ENCODE measurements around the gene LHPP. TPM values are rescaled to one million over a fixed set of nuclear protein-coding genes. Genes with fewer than 3 reads are reported as not detected.

The LHPP gene
- total RNA-seq, 2 experiments from 2014 or later = 15.3 to 19.6 TPM

DNA sequence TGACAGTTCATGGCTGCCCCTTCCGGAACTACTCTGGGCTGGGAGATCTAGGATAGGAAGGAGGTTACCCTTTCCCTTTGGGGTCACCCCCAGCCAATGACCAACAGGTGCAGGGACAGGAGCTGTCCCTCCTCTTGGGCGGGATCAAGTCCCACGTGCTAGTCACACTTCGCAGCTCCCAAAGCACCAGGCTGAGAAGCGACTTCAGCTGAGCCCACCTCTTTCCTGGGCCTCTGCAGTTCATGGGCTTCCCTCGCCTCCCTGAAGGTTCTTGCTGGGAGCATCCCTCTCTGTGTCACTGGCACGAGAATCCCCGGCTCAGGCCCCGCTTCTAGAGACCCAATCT, 167.0 kb downstream of the LHPP start:
- Histone ChIP-seq H3K27me3 (ENCODE audit: control insufficient read depth in 1 of 2, insufficient read depth in 2 of 2, low read length in 2 of 2) (no peaks in the 10 kb centered on the region), H3K4me1 (ENCODE audit: insufficient read depth, low read length) (peaks cover 89% of the 10 kb centered on the region), H3K27ac (ENCODE audit: low read depth in 1 of 2, low read length in 2 of 2) (peak overlapping the region in 1 of 2 donors; percentile 68), H3K9me3 (ENCODE audit: control insufficient read depth in 1 of 2, insufficient read depth in 1 of 2, low read length in 2 of 2) (no peaks in the 10 kb centered on the region), H3K36me3 (ENCODE audit: insufficient read depth, low read length) (peaks cover 18% of the 10 kb centered on the region), H3K4me3 (ENCODE audit: low read length) (no peak overlapping the region)
- Mint-ChIP-seq H3K4me1 (ENCODE audit: low read depth) (peaks cover 62% of the 10 kb centered on the region), H3K27me3 (no peaks in the 10 kb centered on the region), H3K4me3 (no peak overlapping the region), H3K36me3 (ENCODE audit: low read depth) (peaks cover 13% of the 10 kb centered on the region), H3K9me3 (peaks cover 2% of the 10 kb centered on the region), H3K27ac (peak overlapping the region; percentile 92)
- intact Hi-C loops (cut with DNase I, micrococcal nuclease) = loop anchor here in 1 of 2 experiments (5.0 kb wide), 1 partner anchor 91 kb away; no protein-coding TSS in a partner anchor
- DNase-seq = no peak
- TF ChIP-seq, protein P1, sequence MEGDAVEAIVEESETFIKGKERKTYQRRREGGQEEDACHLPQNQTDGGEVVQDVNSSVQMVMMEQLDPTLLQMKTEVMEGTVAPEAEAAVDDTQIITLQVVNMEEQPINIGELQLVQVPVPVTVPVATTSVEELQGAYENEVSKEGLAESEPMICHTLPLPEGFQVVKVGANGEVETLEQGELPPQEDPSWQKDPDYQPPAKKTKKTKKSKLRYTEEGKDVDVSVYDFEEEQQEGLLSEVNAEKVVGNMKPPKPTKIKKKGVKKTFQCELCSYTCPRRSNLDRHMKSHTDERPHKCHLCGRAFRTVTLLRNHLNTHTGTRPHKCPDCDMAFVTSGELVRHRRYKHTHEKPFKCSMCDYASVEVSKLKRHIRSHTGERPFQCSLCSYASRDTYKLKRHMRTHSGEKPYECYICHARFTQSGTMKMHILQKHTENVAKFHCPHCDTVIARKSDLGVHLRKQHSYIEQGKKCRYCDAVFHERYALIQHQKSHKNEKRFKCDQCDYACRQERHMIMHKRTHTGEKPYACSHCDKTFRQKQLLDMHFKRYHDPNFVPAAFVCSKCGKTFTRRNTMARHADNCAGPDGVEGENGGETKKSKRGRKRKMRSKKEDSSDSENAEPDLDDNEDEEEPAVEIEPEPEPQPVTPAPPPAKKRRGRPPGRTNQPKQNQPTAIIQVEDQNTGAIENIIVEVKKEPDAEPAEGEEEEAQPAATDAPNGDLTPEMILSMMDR (IDR thresholded peaks at IDR 0.05) = no peak
- CTCF ChIA-PET = interaction anchor here (2.2 kb wide), 1 partner anchor 113 kb away, joined by 20 read pairs; no protein-coding TSS in a partner anchor
- ATAC-seq (ENCODE audit: poor library complexity) = no peak
- POLR2A ChIA-PET = interaction anchor here (1.0 to 2.5 kb wide), 4 partner anchors 8 to 90 kb away, joined by 3 to 13 read pairs (median 4); no protein-coding TSS in a partner anchor

DNA sequence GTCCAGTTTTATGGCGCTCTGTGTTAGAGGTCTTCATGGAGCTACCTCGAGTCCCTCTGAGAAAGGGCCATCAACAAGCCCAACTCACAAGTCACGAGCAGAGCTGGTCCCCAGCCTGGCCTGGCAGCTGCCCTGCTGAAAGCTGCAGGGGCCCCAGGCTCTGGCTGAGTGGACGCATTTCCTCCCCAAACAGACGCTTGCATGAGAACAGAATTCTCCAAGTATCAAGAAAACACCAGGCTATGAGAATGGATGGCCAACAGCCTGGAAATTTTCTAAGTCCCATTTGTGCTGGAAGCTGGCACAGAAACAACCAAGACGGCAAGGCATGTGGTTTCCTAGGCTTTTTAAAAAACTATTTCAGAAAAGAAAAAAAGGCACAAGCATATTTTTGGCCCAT, 167.8 kb downstream of the LHPP start:
- H3K27ac ChIP-seq (ENCODE audit: low read depth in 1 of 2, low read length in 2 of 2) = no peak overlapping the region
- Mint-ChIP-seq H3K4me1 (ENCODE audit: low read depth) (peaks cover 68% of the 10 kb centered on the region), H3K4me3 (no peak overlapping the region), H3K9me3 (peaks cover 3% of the 10 kb centered on the region), H3K27ac (peak overlapping the region; percentile 92), H3K27me3 (no peaks in the 10 kb centered on the region), H3K36me3 (ENCODE audit: low read depth) (peaks cover 12% of the 10 kb centered on the region)
- no peak for DNase-seq
- ChIA-PET CTCF (no interaction called here), POLR2A (interaction anchor here (0.8 to 1.1 kb wide), 2 partner anchors 17 to 18 kb away, joined by 3 read pairs; no protein-coding TSS in a partner anchor)
- no peaks in the 10 kb centered on the region for H3K27me3 ChIP-seq (ENCODE audit: control insufficient read depth in 1 of 2, insufficient read depth in 2 of 2, low read length in 2 of 2)
- peaks cover 13% of the 10 kb centered on the region for H3K36me3 ChIP-seq (ENCODE audit: insufficient read depth, low read length)
- no peak overlapping the region for H3K4me3 ChIP-seq (ENCODE audit: low read length)
- intact Hi-C loops (cut with DNase I, micrococcal nuclease) = loop anchor here in 1 of 2 experiments (5.0 kb wide), 1 partner anchor 92 kb away; no protein-coding TSS in a partner anchor
- TF ChIP-seq, protein P1 (IDR thresholded peaks at IDR 0.05) = no peak
- H3K4me1 ChIP-seq (ENCODE audit: insufficient read depth, low read length) = peaks cover 85% of the 10 kb centered on the region
- ATAC-seq (ENCODE audit: poor library complexity) = no peak
- no peaks in the 10 kb centered on the region for H3K9me3 ChIP-seq (ENCODE audit: control insufficient read depth in 1 of 2, insufficient read depth in 1 of 2, low read length in 2 of 2)

DNA sequence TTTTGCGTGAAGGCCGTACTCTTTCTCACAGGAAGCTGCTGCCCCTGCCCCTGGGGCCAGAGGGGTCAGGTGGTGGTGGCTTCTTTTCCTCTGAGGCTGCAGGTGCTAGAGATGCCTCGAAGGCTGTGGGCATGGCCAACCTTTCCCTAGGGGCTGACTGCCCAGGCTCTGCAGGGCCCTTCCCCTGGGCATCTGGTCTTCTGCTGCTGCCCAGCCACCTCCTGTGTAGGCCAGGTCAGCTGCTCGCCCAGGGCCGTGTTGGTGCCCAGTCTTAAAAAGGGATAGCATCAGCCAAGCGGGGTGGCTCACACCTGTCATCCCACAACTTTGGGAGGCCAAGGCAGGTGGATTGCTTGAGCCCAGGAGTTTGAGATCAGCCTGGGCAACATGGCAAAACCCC, 168.2 kb downstream of the LHPP start:
- peaks cover 12% of the 10 kb centered on the region for H3K36me3 Mint-ChIP-seq (ENCODE audit: low read depth)
- no peaks in the 10 kb centered on the region for H3K27me3 Mint-ChIP-seq
- Histone ChIP-seq H3K27ac (ENCODE audit: low read depth in 1 of 2, low read length in 2 of 2) (no peak overlapping the region), H3K4me1 (ENCODE audit: insufficient read depth, low read length) (peaks cover 80% of the 10 kb centered on the region), H3K9me3 (ENCODE audit: control insufficient read depth in 1 of 2, insufficient read depth in 1 of 2, low read length in 2 of 2) (no peaks in the 10 kb centered on the region), H3K4me3 (ENCODE audit: low read length) (no peak overlapping the region), H3K27me3 (ENCODE audit: control insufficient read depth in 1 of 2, insufficient read depth in 2 of 2, low read length in 2 of 2) (no peaks in the 10 kb centered on the region), H3K36me3 (ENCODE audit: insufficient read depth, low read length) (peaks cover 9% of the 10 kb centered on the region)
- ChIA-PET CTCF (no interaction called here), POLR2A (interaction anchor here (0.8 to 1.1 kb wide), 2 partner anchors 18 kb away, joined by 3 read pairs; no protein-coding TSS in a partner anchor)
- no peak for ATAC-seq (ENCODE audit: poor library complexity)
- H3K4me1 Mint-ChIP-seq (ENCODE audit: low read depth) = peaks cover 68% of the 10 kb centered on the region
- peaks cover 3% of the 10 kb centered on the region for H3K9me3 Mint-ChIP-seq
- DNase-seq = no peak
- TF ChIP-seq, protein P1 (IDR thresholded peaks at IDR 0.05) = no peak
- no peak overlapping the region for H3K4me3 Mint-ChIP-seq
- H3K27ac Mint-ChIP-seq = peak overlapping the region; percentile 92
- intact Hi-C loops (cut with DNase I, micrococcal nuclease) = loop anchor here in 1 of 2 experiments (5.0 kb wide), 1 partner anchor 93 kb away; no protein-coding TSS in a partner anchor

Data from CD4-positive, alpha-beta T cell (primary cell).